ENCODE results near the gene ITGB6. TPM values are rescaled to one million over a fixed set of nuclear protein-coding genes. Genes with fewer than 3 reads are reported as not detected.

The ITGB6 gene
- polyA plus RNA-seq, 2 of the 4 experiments (the other 2 are of a cell fraction), result 4.2 to 5.0 TPM

- Histone ChIP-seq H3K4me3 (no peak overlapping the region), H3K4me2 (no peak overlapping the region), H3K9me3 (no peaks in the 10 kb centered on the region), H3K27ac (peak overlapping the region; percentile 87 to 99), H3K4me1 (peaks cover 66% of the 10 kb centered on the region)
- FAIRE-seq, result no peak
- no peak for TF ChIP-seq FOSB (CRISPR knock-in tag; IDR thresholded peaks at IDR 0.05)
- TF ChIP-seq MAX (IDR thresholded peaks at IDR 0.05), result no peak
- no peak for TF ChIP-seq RCOR1 (IDR thresholded peaks at IDR 0.05; ENCODE audit: low read depth, low read length)
- TF ChIP-seq TFCP2L1 (CRISPR knock-in tag; IDR thresholded peaks at IDR 0.05), result no peak
- TF ChIP-seq PHF8 (IDR thresholded peaks at IDR 0.05; ENCODE audit: borderline replicate concordance, low read depth), result no peak
- no peak for TF ChIP-seq FOXS1 (CRISPR knock-in tag; IDR thresholded peaks at IDR 0.05)
- no peak for TF ChIP-seq POLR2A (IDR thresholded peaks at IDR 0.05; ENCODE audit: low read length)
- TF ChIP-seq RAD21 (conservative IDR thresholded peaks at IDR 0.05 in 1 of 2, IDR thresholded peaks at IDR 0.05 in 1 of 2), result no peak
- no peak for TF ChIP-seq CEBPB (IDR thresholded peaks at IDR 0.05)
- no peak for TF ChIP-seq BCL3 (IDR thresholded peaks at IDR 0.05)
- TF ChIP-seq MAZ (IDR thresholded peaks at IDR 0.05; ENCODE audit: borderline replicate concordance, low read depth, low read length), result no peak
- no peak for TF ChIP-seq RFX5 (IDR thresholded peaks at IDR 0.05)
- TF ChIP-seq NR3C1 (IDR thresholded peaks at IDR 0.05), result no peak
- TF ChIP-seq CHD2 (IDR thresholded peaks at IDR 0.05; ENCODE audit: low read length, partially characterized antibody), result no peak
- no peak for TF ChIP-seq EP300 (IDR thresholded peaks at IDR 0.05)
- no peak for TF ChIP-seq ZC3H11A (IDR thresholded peaks at IDR 0.05)
- no peak for TF ChIP-seq HOXB5 (CRISPR knock-in tag; IDR thresholded peaks at IDR 0.05)
- WGBS (ENCODE audit: missing lambda C conversion rate), result 94% methylated on average over 10 of the region's 10 CpGs
- CTCF ChIA-PET, result interaction anchor here (1.3 kb wide), 1 partner anchor 13 kb away, joined by 4 read pairs; no protein-coding TSS in a partner anchor
- POLR2A ChIA-PET, result no interaction called here
- DNase-seq (ENCODE audit: low read depth in 1 of 2, low spot score in 1 of 2), result no peak
- ATAC-seq, result no peak
Observed at GRCh38 chr2:160213511-160213910, 13.4 kb upstream of the ITGB6 start.

- Histone ChIP-seq H3K4me3 (no peak overlapping the region), H3K4me1 (peaks cover 91% of the 10 kb centered on the region), H3K4me2 (peak overlapping the region; percentile 77), H3K27ac (peak overlapping the region; percentile 97 to 99), H3K9me3 (peaks cover 6% of the 10 kb centered on the region)
- ChIA-PET CTCF (interaction anchor here (0.7 to 6.5 kb wide), 22 partner anchors 8 to 439 kb away, joined by 3 to 49 read pairs (median 6); no protein-coding TSS in a partner anchor), POLR2A (no interaction called here)
- ATAC-seq, result peak; percentile 54 to 67
- peak; percentile 43 for FAIRE-seq
- DNase-seq (ENCODE audit: low read depth in 1 of 2, low spot score in 1 of 2), result peak; percentile 50 to 86
- WGBS (ENCODE audit: missing lambda C conversion rate), result 6% methylated on average over 11 of the region's 11 CpGs
- TF ChIP-seq PBX3 (IDR thresholded peaks at IDR 0.05) (0 out of 2 replicates have a peak, but pooled peaks have one; percentile 27), POLR2AphosphoS2 (conservative IDR thresholded peaks at IDR 0.05; ENCODE audit: low read length) (no peak), ZC3H11A (IDR thresholded peaks at IDR 0.05) (no peak), SREBF2 (IDR thresholded peaks at IDR 0.05) (no peak), NPAS2 (CRISPR knock-in tag; IDR thresholded peaks at IDR 0.05; ENCODE audit: borderline replicate concordance) (no peak), REST (IDR thresholded peaks at IDR 0.05) (no peak), JUN (IDR thresholded peaks at IDR 0.05) (peak in 1 of 2 experiments; percentile 58; a peak in 2 of 5 replicates), CBX2 (IDR thresholded peaks at IDR 0.05; ENCODE audit: borderline replicate concordance, low read depth) (no peak), NFE2L2 (conservative IDR thresholded peaks at IDR 0.05; ENCODE audit: low read length) (no peak), HMGXB4 (CRISPR knock-in tag; IDR thresholded peaks at IDR 0.05; ENCODE audit: borderline replicate concordance) (no peak), ZFP36 (IDR thresholded peaks at IDR 0.05; ENCODE audit: borderline replicate concordance, partially characterized antibody) (no peak), HOXB5 (CRISPR knock-in tag; IDR thresholded peaks at IDR 0.05) (0 out of 2 replicates have a peak, but pooled peaks have one; percentile 35), MAZ (IDR thresholded peaks at IDR 0.05; ENCODE audit: borderline replicate concordance, low read depth, low read length) (no peak), MYC (IDR thresholded peaks at IDR 0.05; ENCODE audit: borderline replicate concordance, low read length) (no peak), TFCP2L1 (CRISPR knock-in tag; IDR thresholded peaks at IDR 0.05) (0 out of 2 replicates have a peak, but pooled peaks have one; percentile 55), CBX8 (IDR thresholded peaks at IDR 0.05) (no peak), ESRRA (IDR thresholded peaks at IDR 0.05; ENCODE audit: borderline replicate concordance, low read length) (no peak)
Observed at GRCh38 chr2:160210599-160211138, 10.6 kb upstream of the ITGB6 start.

Data from A549 (cell line).